GM19324 (cell line): Measurements from ENCODE around the gene HOXC10.

ENCODE experiments used
- ATAC-seq: cut with Tn5 transposase; IDR thresholded peaks from one replicate; pipeline ENCODE4 v1.9.1; 2021; ENCODE audit warnings: mild to moderate bottlenecking, moderate library complexity; ENCODE audit not compliant: unreplicated experiment, low FRiP score

HOXC10 gene

GRCh38 chr12:54024581-54025305 lies 39.8 kb downstream of the HOXC10 start:
- no peak for ATAC-seq

DNA sequence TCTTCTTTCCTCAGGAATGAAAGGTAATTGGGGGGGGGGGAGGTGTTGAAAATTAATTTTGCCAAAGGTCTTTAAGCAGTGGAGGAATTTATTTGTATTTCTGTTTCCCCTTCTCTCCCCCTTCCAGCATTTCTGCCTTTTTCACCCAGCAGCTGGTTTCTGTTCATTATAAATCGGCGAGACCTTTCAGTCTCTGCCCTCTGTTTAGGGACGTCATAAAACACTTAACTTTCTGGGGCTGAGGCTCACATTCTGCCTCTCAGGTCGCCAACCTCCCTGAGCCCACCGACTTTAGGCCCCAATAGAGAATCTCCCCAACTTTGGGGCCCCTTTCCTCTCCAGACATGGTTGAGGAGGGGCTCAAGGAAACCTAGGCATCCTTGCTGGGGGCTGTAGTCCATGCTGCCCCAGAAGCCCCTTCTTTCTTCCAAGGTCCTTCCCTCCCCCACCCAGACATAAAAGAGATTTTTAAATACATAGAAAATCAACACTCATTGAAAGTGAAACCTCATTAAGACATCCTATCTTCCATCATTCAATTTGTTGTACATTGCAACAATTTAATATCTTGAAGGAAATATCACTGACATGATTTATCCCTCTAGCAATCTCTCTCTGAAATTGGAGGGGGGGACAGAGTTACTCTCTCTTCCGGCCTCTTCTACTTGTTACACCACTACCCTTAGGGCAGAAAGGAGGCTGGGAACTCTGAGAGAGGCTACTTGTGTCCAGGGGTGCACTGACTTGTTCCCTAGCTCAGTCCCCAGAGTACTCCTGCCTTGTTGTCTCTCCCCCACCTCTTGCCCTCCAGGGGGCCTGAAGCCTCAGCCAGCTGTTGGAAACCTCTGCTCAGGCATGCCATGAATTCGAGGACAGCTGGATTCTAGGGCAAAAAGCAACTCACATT lies 40.8 kb downstream of the HOXC10 start:
- no peak for ATAC-seq

- no peak for ATAC-seq
Measured at GRCh38 chr12:54026640-54027441, 41.9 kb downstream of the HOXC10 start.

GRCh38 chr12:54027442-54027786 lies 42.5 kb downstream of the HOXC10 start:
- ATAC-seq: no peak

DNA sequence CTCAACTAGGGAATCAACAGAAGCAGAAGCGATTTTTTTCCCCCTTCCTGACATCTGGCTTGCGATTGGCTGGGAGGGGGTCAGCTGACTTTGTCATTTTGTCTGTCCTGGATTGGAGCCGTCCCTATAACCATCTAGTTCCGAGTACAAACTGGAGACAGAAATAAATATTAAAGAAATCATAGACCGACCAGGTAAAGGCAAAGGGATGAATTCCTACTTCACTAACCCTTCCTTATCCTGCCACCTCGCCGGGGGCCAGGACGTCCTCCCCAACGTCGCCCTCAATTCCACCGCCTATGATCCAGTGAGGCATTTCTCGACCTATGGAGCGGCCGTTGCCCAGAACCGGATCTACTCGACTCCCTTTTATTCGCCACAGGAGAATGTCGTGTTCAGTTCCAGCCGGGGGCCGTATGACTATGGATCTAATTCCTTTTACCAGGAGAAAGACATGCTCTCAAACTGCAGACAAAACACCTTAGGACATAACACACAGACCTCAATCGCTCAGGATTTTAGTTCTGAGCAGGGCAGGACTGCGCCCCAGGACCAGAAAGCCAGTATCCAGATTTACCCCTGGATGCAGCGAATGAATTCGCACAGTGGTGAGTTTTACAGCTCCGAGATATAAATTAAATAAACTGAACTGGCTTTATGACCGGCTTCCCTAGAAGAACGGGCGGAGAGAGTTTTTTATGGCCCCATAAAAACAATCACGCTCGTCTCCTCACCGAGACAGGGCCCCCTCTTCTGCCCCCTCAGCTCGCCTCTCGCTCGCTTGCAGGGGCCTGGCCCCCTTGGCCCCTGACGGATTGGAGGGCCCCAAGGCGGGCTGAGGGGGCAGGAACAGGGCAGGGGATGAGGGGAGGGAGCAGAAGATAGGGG lies 43.6 kb downstream of the HOXC10 start, which contains the start of gene HOXC6:
Gene HOXC6 (plus strand): TSS at position 127 of the 888 bp plus-strand sequence. CDS start 82 bp downstream, at position 209.
- no peak for ATAC-seq

GRCh38 chr12:54029529-54030441 lies 44.8 kb downstream of the HOXC10 start:
- ATAC-seq: no peak

DNA sequence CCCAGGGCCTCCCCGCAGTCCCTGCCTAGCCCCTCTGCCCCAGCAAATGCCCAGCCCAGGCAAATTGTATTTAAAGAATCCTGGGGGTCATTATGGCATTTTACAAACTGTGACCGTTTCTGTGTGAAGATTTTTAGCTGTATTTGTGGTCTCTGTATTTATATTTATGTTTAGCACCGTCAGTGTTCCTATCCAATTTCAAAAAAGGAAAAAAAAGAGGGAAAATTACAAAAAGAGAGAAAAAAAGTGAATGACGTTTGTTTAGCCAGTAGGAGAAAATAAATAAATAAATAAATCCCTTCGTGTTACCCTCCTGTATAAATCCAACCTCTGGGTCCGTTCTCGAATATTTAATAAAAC lies 45.5 kb downstream of the HOXC10 start:
- no peak for ATAC-seq

- ATAC-seq: no peak
Measured at GRCh38 chr12:54030889-54031471, 46.0 kb downstream of the HOXC10 start.

DNA sequence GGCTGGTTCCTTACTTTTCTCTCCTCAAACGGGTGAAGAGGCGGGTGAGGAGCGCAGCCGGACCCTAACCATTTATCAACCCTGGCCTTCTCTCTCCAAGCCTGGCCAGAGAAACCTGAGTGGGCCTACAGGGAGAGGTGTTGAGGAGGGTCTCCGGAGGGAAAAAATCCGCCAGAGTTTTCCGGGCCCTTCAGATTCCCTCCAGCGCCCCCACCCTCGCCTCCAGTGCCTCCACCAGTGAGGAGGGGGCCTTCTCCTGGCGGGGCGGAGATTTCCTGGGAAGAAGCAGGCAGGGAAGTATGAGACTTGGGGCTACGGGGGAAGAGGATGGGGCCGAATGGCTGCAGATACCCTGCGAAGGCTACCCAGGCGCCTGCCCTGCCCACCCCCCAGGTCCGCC lies 46.5 kb downstream of the HOXC10 start:
- no peak for ATAC-seq

- ATAC-seq: no peak
Measured at GRCh38 chr12:54032086-54032619, 47.2 kb downstream of the HOXC10 start.

DNA sequence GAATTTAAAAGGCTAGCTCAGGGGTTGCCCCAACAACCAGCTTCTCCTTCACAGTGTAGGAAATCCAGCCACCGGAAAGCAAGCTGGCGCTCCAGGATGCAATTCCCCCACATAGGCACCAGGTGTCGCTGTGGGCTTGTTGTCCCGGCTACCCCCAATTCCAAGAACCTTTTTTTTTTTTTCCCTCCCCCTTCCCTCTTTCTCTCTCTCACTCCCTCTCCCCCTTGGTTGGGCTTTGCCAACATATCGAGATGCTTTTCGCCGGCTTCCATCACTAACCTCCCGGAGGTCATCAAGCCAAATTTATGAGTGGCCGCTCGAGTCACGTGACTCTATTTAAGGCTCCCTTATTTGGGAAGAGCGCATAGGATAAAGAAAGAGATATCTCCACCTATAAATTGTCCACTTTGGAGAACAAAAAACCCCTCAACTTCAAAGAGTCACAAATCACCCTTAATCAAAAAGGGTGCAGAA lies 47.7 kb downstream of the HOXC10 start, which contains the start of gene HOXC5:
Gene HOXC5 (plus strand): TSS at position 424 of the 474 bp plus-strand sequence. CDS start 73 bp downstream, outside the sequence.
- ATAC-seq: no peak

DNA sequence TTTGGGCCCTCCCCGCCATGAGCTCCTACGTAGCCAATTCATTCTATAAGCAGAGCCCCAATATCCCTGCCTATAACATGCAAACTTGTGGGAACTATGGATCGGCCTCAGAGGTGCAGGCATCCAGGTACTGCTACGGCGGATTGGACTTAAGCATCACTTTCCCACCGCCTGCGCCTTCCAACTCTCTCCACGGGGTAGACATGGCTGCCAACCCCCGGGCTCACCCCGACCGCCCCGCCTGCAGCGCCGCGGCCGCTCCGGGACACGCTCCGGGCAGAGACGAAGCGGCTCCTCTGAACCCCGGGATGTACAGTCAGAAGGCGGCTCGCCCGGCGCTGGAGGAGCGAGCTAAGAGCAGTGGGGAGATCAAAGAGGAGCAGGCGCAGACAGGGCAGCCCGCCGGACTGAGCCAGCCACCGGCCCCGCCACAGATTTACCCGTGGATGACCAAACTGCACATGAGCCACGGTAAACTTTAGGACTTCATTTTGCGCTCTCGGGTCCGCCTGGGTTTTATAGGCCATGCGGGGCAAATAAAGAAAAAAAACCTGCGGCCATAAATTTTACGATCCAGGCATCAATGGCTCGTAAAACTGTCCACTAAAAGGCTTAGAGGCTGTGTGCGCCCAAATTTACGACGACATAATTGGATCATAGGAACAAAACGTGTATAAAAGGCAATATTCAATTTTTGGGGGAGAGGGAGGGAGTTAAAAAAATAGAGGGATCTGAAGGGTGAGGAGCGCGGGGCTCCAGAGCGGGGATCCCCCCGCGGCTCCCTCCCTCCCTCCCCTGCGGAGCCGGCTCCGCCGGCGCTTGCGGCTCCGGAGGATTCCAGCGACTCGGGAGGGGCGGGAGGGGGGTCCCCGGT lies 48.4 kb downstream of the HOXC10 start:
- no peak for ATAC-seq

DNA sequence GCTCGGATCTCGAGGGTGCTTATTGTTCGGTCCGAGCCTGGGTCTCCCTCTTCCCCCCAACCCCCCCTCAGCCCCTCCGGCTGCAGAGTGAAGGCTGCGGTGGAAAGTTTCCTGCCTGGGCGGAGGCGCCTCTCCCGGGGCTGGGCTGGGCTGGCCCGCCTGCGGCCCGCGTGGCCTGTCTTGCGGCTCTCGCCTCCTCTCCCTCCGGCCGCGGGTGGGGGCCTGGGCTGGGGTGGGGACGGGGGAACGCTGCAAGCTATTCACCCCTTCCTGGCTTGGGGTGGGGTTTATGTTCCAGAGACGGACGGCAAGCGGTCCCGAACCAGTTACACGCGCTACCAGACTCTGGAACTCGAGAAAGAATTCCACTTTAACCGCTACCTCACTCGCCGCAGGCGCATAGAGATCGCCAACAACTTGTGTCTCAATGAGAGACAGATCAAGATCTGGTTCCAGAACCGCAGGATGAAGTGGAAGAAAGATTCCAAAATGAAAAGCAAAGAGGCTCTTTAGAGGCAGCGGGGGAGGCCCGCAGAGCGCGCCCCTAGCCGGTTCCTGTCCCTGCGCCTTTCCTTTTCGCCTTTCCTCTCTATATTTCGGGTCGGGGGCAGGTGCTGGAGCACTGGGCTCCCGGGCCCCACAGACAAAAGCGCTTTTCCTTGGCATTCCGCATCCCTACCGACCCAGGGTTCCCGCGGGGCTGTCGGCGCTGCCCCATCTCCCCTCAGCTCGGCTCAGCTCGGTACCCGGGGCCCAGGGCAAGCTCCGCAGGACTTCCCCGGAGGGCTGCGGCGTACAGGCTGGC lies 49.2 kb downstream of the HOXC10 start:
- ATAC-seq: no peak

DNA sequence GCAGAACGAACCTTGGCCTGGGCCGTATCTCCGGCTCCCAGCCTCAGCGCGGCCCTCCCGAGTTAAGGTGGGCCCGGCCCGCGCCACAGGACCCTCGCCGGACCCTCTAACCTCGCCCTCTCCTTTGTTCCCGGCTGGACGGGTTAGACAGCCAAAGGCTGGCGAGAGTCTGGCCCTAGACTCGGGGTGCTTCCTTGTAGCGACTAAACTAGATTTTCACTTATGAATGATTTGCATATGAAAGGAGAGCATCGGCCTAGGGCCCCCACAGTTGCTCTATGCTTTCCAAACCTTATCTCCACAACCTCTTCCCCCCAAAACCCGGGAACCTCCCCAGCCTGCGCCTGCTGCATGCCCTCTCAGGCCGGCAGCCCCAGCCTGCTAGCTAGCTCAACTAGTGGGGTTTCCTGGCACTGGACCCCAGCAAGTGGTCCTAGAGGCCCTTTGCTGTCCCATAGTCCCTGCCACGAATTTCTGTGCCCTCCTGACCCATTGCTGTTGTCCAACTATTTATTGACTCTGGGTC lies 49.9 kb downstream of the HOXC10 start:
- ATAC-seq: no peak

DNA sequence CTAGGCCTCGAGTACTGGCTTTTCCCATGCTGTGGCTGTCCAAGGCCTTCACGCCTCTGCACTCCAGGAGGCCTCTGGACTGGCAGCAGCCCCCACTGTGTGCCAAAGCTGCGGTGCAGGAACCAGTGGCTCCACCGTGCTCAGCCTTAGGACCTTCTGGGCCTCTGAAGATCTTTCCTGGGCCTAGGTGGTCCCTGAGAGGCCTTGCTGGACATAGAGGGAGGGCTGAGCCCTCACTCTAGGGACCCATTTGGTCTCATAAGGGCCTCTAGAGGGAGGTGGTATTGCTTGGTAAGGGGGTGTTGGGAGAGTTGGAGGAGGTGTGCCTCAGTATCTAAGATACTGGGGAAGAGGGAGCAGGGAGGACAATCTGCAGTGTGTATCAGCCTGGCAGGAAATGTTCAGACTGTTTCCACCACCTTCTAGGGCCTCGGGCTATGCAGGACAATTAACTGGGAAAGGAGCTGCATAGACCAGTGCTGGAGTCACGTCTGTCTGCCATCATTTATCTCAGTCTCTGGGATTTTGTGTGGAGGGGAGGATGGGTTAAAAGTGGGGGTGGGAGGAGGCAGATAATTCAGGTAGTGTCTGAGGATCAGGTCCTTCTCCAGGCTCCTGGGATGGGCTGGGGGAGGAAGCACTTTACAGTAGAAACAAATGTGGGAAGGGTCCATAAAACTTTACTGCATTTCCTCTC lies 50.8 kb downstream of the HOXC10 start:
- ATAC-seq: no peak
